ENCODE results near the gene SLC39A7. TPM values are rescaled to one million over a fixed set of nuclear protein-coding genes. Genes with fewer than 3 reads are reported as not detected.

SLC39A7 gene
- 67.1 and 68.8 TPM in 2 replicates for total RNA-seq

GRCh38 chr6:33200219-33201146 lies at the start of gene SLC39A7, which contains the start of gene RXRB:
SLC39A7 (plus strand) TSS chr6:33200867; CDS start chr6:33201246, 379 bp downstream.
RXRB (minus strand) TSS chr6:33200665; CDS start chr6:33200476, 189 bp downstream.
- peaks cover 75% of the 10 kb centered on the region for H3K4me1 Mint-ChIP-seq (ENCODE audit: low read depth)
- H3K9me3 Mint-ChIP-seq: no peaks in the 10 kb centered on the region
- H3K27ac Mint-ChIP-seq: peak within 1 kb of the TSS; percentile 97
- no peaks in the 10 kb centered on the region for H3K27me3 Mint-ChIP-seq (ENCODE audit: insufficient read depth)
- intact Hi-C loops (cut with micrococcal nuclease): loop anchor here (1.0 to 10.0 kb wide), 15 partner anchors 8 to 1536 kb away; partner anchors contain the start of genes C6orf47, CSNK2B, CUTA and FKBPL
- peak; percentile 97 for DNase-seq (ENCODE audit: low spot score)
- peaks cover 49% of the 10 kb centered on the region for H3K36me3 Mint-ChIP-seq (ENCODE audit: low read depth)
- peak within 1 kb of the TSS; percentile 100 for H3K4me3 Mint-ChIP-seq

GRCh38 chr6:33151050-33151449 lies 49.6 kb upstream of the SLC39A7 start:
- Mint-ChIP-seq H3K36me3 (ENCODE audit: low read depth) (peaks cover 3% of the 10 kb centered on the region), H3K27ac (no peak overlapping the region), H3K4me1 (ENCODE audit: low read depth) (no peaks in the 10 kb centered on the region), H3K27me3 (ENCODE audit: insufficient read depth) (peaks cover 26% of the 10 kb centered on the region), H3K9me3 (peaks cover 13% of the 10 kb centered on the region), H3K4me3 (no peak overlapping the region)
- intact Hi-C loops (cut with micrococcal nuclease): no loop called here
- DNase-seq (ENCODE audit: low spot score): no peak

GRCh38 chr6:33154349-33154748 lies 46.3 kb upstream of the SLC39A7 start:
- Mint-ChIP-seq H3K27me3 (ENCODE audit: insufficient read depth) (peaks cover 24% of the 10 kb centered on the region), H3K4me1 (ENCODE audit: low read depth) (no peaks in the 10 kb centered on the region), H3K27ac (no peak overlapping the region), H3K4me3 (no peak overlapping the region), H3K36me3 (ENCODE audit: low read depth) (peaks cover 3% of the 10 kb centered on the region), H3K9me3 (peaks cover 13% of the 10 kb centered on the region)
- intact Hi-C loops (cut with micrococcal nuclease): no loop called here
- DNase-seq (ENCODE audit: low spot score): no peak

GRCh38 chr6:33156561-33156960 lies 44.1 kb upstream of the SLC39A7 start:
- H3K27me3 Mint-ChIP-seq (ENCODE audit: insufficient read depth): peaks cover 15% of the 10 kb centered on the region
- H3K9me3 Mint-ChIP-seq: peaks cover 12% of the 10 kb centered on the region
- H3K4me1 Mint-ChIP-seq (ENCODE audit: low read depth): peaks cover 7% of the 10 kb centered on the region
- peaks cover 3% of the 10 kb centered on the region for H3K36me3 Mint-ChIP-seq (ENCODE audit: low read depth)
- intact Hi-C loops (cut with micrococcal nuclease): no loop called here
- no peak overlapping the region for H3K4me3 Mint-ChIP-seq
- no peak overlapping the region for H3K27ac Mint-ChIP-seq
- DNase-seq (ENCODE audit: low spot score): no peak

- H3K9me3 Mint-ChIP-seq: peaks cover 8% of the 10 kb centered on the region
Measured at GRCh38 chr6:33156964-33157363, 43.7 kb upstream of the SLC39A7 start.

GRCh38 chr6:33160096-33160495 lies 40.6 kb upstream of the SLC39A7 start:
- Mint-ChIP-seq H3K9me3 (no peaks in the 10 kb centered on the region), H3K4me3 (no peak overlapping the region), H3K27me3 (ENCODE audit: insufficient read depth) (peaks cover 6% of the 10 kb centered on the region), H3K4me1 (ENCODE audit: low read depth) (peaks cover 10% of the 10 kb centered on the region), H3K36me3 (ENCODE audit: low read depth) (no peaks in the 10 kb centered on the region), H3K27ac (no peak overlapping the region)
- intact Hi-C loops (cut with micrococcal nuclease): loop anchor here (2.0 to 5.0 kb wide), 2 partner anchors 37 to 38 kb away; no protein-coding TSS in a partner anchor
- no peak for DNase-seq (ENCODE audit: low spot score)

More at GRCh38 chr6:33156964-33157363, 43.7 kb upstream of the SLC39A7 start:
- Mint-ChIP-seq H3K4me1 (ENCODE audit: low read depth) (peaks cover 10% of the 10 kb centered on the region), H3K27ac (no peak overlapping the region), H3K36me3 (ENCODE audit: low read depth) (no peaks in the 10 kb centered on the region), H3K27me3 (ENCODE audit: insufficient read depth) (peaks cover 15% of the 10 kb centered on the region), H3K4me3 (no peak overlapping the region)
- DNase-seq (ENCODE audit: low spot score): no peak
- intact Hi-C loops (cut with micrococcal nuclease): no loop called here

- Mint-ChIP-seq H3K27me3 (ENCODE audit: insufficient read depth) (peaks cover 4% of the 10 kb centered on the region), H3K9me3 (no peaks in the 10 kb centered on the region), H3K36me3 (ENCODE audit: low read depth) (no peaks in the 10 kb centered on the region), H3K4me3 (peak overlapping the region; percentile 80), H3K4me1 (ENCODE audit: low read depth) (peaks cover 10% of the 10 kb centered on the region), H3K27ac (peak overlapping the region; percentile 65)
- intact Hi-C loops (cut with micrococcal nuclease): loop anchor here (1.0 to 5.0 kb wide), 4 partner anchors 36 to 87 kb away; partner anchors contain the start of genes RXRB and SLC39A7
- DNase-seq (ENCODE audit: low spot score): no peak
Measured at GRCh38 chr6:33160728-33161344, 39.8 kb upstream of the SLC39A7 start.

- intact Hi-C loops (cut with micrococcal nuclease): loop anchor here (1.0 to 5.0 kb wide), 4 partner anchors 35 to 87 kb away; partner anchors contain the start of genes RXRB and SLC39A7
- no peaks in the 10 kb centered on the region for H3K36me3 Mint-ChIP-seq (ENCODE audit: low read depth)
- peak; percentile 78 for DNase-seq (ENCODE audit: low spot score)
- peaks cover 10% of the 10 kb centered on the region for H3K4me1 Mint-ChIP-seq (ENCODE audit: low read depth)
- peak overlapping the region; percentile 80 for H3K4me3 Mint-ChIP-seq
- H3K9me3 Mint-ChIP-seq: no peaks in the 10 kb centered on the region
- H3K27ac Mint-ChIP-seq: peak overlapping the region; percentile 65
- H3K27me3 Mint-ChIP-seq (ENCODE audit: insufficient read depth): peaks cover 4% of the 10 kb centered on the region
Measured at GRCh38 chr6:33161354-33162331, 39.0 kb upstream of the SLC39A7 start.

GRCh38 chr6:33163540-33163939 lies 37.1 kb upstream of the SLC39A7 start:
- H3K36me3 Mint-ChIP-seq (ENCODE audit: low read depth): no peaks in the 10 kb centered on the region
- peaks cover 10% of the 10 kb centered on the region for H3K4me1 Mint-ChIP-seq (ENCODE audit: low read depth)
- peaks cover 1% of the 10 kb centered on the region for H3K27me3 Mint-ChIP-seq (ENCODE audit: insufficient read depth)
- intact Hi-C loops (cut with micrococcal nuclease): loop anchor here (5.0 kb wide), 1 partner anchor 41 kb away; no protein-coding TSS in a partner anchor
- no peak overlapping the region for H3K27ac Mint-ChIP-seq
- no peaks in the 10 kb centered on the region for H3K9me3 Mint-ChIP-seq
- no peak for DNase-seq (ENCODE audit: low spot score)
- no peak overlapping the region for H3K4me3 Mint-ChIP-seq

- Mint-ChIP-seq H3K27ac (no peak overlapping the region), H3K9me3 (no peaks in the 10 kb centered on the region), H3K27me3 (ENCODE audit: insufficient read depth) (peaks cover 1% of the 10 kb centered on the region), H3K4me1 (ENCODE audit: low read depth) (peaks cover 10% of the 10 kb centered on the region), H3K36me3 (ENCODE audit: low read depth) (no peaks in the 10 kb centered on the region), H3K4me3 (no peak overlapping the region)
- DNase-seq (ENCODE audit: low spot score): no peak
- intact Hi-C loops (cut with micrococcal nuclease): loop anchor here (5.0 kb wide), 1 partner anchor 42 kb away; no protein-coding TSS in a partner anchor
Measured at GRCh38 chr6:33164176-33164575, 36.5 kb upstream of the SLC39A7 start.

- DNase-seq (ENCODE audit: low spot score): no peak
- intact Hi-C loops (cut with micrococcal nuclease): loop anchor here (5.0 kb wide), 1 partner anchor 43 kb away; no protein-coding TSS in a partner anchor
- H3K4me3 Mint-ChIP-seq: no peak overlapping the region
- no peak overlapping the region for H3K27ac Mint-ChIP-seq
- H3K9me3 Mint-ChIP-seq: no peaks in the 10 kb centered on the region
- peaks cover 1% of the 10 kb centered on the region for H3K27me3 Mint-ChIP-seq (ENCODE audit: insufficient read depth)
- H3K36me3 Mint-ChIP-seq (ENCODE audit: low read depth): no peaks in the 10 kb centered on the region
- peaks cover 10% of the 10 kb centered on the region for H3K4me1 Mint-ChIP-seq (ENCODE audit: low read depth)
Measured at GRCh38 chr6:33164665-33165373, 35.8 kb upstream of the SLC39A7 start.

Measured in activated T-helper 1 cell treated with anti-CD3 and anti-CD28 coated beads, Interleukin-12 subunit alpha, Interleukin-12 subunit beta, Interleukin-2, Interleukin-4 antibody, amounts not matched to agents 30 ng/mL and 10 ng/mL and 1 ng/mL, durations not matched to agents 14 hours and 24 hours and 36 hours (primary cell).